Osteoblast (primary cell): ENCODE results near the gene MAML2. TPM values are rescaled to one million over a fixed set of nuclear protein-coding genes. Genes with fewer than 3 reads are reported as not detected.
A peak's percentile ranks its signal among the peaks of the same experiment; 100 is the strongest.

Experiments
- DNase-seq: peaks from one replicate; pipeline ENCODE4 v3.0.0; 2011; ENCODE audit warnings: low spot score, mixed read lengths; ENCODE audit not compliant: insufficient read length; ENCODE audit errors: missing footprints
- H2AFZ ChIP-seq: 2 replicates; pipeline ENCODE4 v1.6.0; 2011; ENCODE audit warnings: mild to moderate bottlenecking, low read length
- H3K27ac ChIP-seq: 2 replicates; pipeline ENCODE4 v1.5.1; 2011; ENCODE audit warnings: mild to moderate bottlenecking, low read depth, low read length, moderate library complexity
- H3K27me3 ChIP-seq: 2 replicates; pipeline ENCODE4 v1.6.0; 2012; ENCODE audit warnings: mild to moderate bottlenecking, control low read depth, inconsistent platforms, low read length, moderate library complexity; ENCODE audit not compliant: insufficient read depth
- H3K36me3 ChIP-seq: 2 replicates; pipeline ENCODE4 v1.5.1; 2011; ENCODE audit warnings: mild to moderate bottlenecking, low read length, control low read depth, moderate library complexity; ENCODE audit not compliant: insufficient read depth
- H3K4me1 ChIP-seq: 2 replicates; pipeline ENCODE4 v1.5.1; 2011; ENCODE audit warnings: mild to moderate bottlenecking, low read length, control low read depth, moderate library complexity; ENCODE audit not compliant: insufficient read depth
- H3K4me2 ChIP-seq: 2 replicates; pipeline ENCODE4 v1.6.0; 2011; ENCODE audit warnings: mild to moderate bottlenecking, low read length; ENCODE audit not compliant: insufficient read depth
- H3K4me3 ChIP-seq: fragments of 200-600 bp; sonication (generic); 3 replicates; pipeline ENCODE4 v1.5.1; 2012; ENCODE audit warnings: mild to moderate bottlenecking, low read length, inconsistent platforms; ENCODE audit not compliant: insufficient read depth
- H3K79me2 ChIP-seq: 2 replicates; pipeline ENCODE4 v1.6.0; 2012; ENCODE audit warnings: mild to moderate bottlenecking, low read length, control low read depth, inconsistent platforms; ENCODE audit not compliant: insufficient read depth
- H3K9me3 ChIP-seq: 2 replicates; pipeline ENCODE4 v1.5.1; 2011; ENCODE audit warnings: low read depth, low read length, control low read depth
- H4K20me1 ChIP-seq: 2 replicates; pipeline ENCODE4 v1.6.0; 2012; ENCODE audit warnings: mild to moderate bottlenecking, low read length, control low read depth; ENCODE audit not compliant: insufficient read depth
- total RNA-seq: library from RNA; depleted of rRNA; stranded (reverse); fragments of >200 nt; gene quantifications from 2 replicates; pipeline ENCODE4 v1.2.3, GENCODE V29; 2012
- TF ChIP-seq, protein P1 (sequence below): IDR thresholded peaks from 2 replicates; pipeline ENCODE4 v1.5.1; 2011; ENCODE audit warnings: mild to moderate bottlenecking, low read depth, low read length, moderate library complexity; ENCODE audit errors: extremely low read depth

Gene MAML2
- total RNA-seq, 1 donor: 17.4 TPM

GRCh38 chr11:96204721-96205459 lies 138.1 kb downstream of the MAML2 start:
- H3K9me3 ChIP-seq: no peaks in the 10 kb centered on the region
- H3K79me2 ChIP-seq: peaks cover 70% of the 10 kb centered on the region
- H3K27me3 ChIP-seq: no peaks in the 10 kb centered on the region
- no peak overlapping the region for H2AFZ ChIP-seq
- no peak overlapping the region for H3K4me3 ChIP-seq
- no peaks in the 10 kb centered on the region for H4K20me1 ChIP-seq
- H3K27ac ChIP-seq: no peak overlapping the region
- no peak overlapping the region for H3K4me2 ChIP-seq
- DNase-seq: no peak
- TF ChIP-seq, protein P1, sequence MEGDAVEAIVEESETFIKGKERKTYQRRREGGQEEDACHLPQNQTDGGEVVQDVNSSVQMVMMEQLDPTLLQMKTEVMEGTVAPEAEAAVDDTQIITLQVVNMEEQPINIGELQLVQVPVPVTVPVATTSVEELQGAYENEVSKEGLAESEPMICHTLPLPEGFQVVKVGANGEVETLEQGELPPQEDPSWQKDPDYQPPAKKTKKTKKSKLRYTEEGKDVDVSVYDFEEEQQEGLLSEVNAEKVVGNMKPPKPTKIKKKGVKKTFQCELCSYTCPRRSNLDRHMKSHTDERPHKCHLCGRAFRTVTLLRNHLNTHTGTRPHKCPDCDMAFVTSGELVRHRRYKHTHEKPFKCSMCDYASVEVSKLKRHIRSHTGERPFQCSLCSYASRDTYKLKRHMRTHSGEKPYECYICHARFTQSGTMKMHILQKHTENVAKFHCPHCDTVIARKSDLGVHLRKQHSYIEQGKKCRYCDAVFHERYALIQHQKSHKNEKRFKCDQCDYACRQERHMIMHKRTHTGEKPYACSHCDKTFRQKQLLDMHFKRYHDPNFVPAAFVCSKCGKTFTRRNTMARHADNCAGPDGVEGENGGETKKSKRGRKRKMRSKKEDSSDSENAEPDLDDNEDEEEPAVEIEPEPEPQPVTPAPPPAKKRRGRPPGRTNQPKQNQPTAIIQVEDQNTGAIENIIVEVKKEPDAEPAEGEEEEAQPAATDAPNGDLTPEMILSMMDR: no peak
- H3K36me3 ChIP-seq: no peaks in the 10 kb centered on the region
- peaks cover 9% of the 10 kb centered on the region for H3K4me1 ChIP-seq

DNA sequence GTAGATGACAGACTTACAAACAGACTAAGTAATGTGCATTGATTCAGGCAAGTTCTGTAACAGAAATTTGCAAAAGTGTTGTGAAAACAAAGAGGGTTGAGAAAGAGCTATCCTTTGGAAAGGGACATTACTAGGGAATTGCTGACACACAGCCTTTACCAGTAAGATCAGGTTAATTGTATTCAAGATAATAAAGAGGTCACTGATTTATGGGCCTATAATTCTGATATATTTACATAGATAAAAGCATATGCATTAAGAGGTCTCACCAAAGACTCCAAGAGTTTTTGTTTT lies 138.7 kb downstream of the MAML2 start:
- peaks cover 14% of the 10 kb centered on the region for H3K4me1 ChIP-seq
- H4K20me1 ChIP-seq: no peaks in the 10 kb centered on the region
- TF ChIP-seq, protein P1: no peak
- no peaks in the 10 kb centered on the region for H3K9me3 ChIP-seq
- no peaks in the 10 kb centered on the region for H3K36me3 ChIP-seq
- H3K4me3 ChIP-seq: no peak overlapping the region
- no peaks in the 10 kb centered on the region for H3K27me3 ChIP-seq
- H3K79me2 ChIP-seq: peaks cover 71% of the 10 kb centered on the region
- no peak for DNase-seq
- H3K27ac ChIP-seq: no peak overlapping the region
- no peak overlapping the region for H2AFZ ChIP-seq
- H3K4me2 ChIP-seq: no peak overlapping the region

DNA sequence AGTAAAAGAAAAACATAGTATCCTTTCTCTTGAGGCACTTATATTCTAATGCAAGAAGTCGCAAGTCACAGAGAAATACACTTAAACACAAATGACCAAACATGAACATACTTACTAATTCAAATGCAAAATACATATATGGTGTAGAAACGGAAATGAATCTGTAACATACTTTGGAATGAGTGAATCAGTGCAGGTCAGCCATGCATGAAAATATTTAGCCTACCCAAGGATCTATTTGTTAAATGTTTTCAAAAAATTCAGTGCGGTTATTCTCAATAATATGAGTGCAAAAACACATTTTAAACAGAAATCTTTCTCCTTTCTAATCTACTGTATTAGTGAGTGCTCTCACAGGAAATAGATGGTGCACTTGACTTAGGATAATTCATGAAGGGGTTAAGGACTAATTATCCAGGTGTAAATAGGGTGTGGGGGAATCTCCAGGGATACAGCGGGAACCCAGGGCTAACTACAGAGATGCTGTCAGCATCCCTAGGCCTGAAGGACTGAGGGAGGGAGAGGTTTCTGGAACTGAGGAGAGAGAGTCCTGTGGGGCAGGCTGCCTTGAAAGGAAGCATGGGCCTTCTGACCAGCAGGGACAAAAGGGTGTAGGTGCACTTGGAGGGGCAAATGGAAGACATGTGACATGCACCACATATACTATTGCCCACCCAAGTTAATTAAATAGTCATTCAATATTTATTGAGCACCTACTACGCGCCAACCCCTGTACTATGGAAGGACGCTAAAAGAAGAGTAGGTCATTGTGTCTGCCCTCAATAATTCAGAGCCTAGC lies 139.2 kb downstream of the MAML2 start:
- Histone ChIP-seq H2AFZ (no peak overlapping the region), H3K36me3 (no peaks in the 10 kb centered on the region), H3K9me3 (no peaks in the 10 kb centered on the region), H3K79me2 (peaks cover 69% of the 10 kb centered on the region), H3K4me2 (no peak overlapping the region), H3K27me3 (no peaks in the 10 kb centered on the region), H3K4me3 (no peak overlapping the region), H3K4me1 (peaks cover 14% of the 10 kb centered on the region), H3K27ac (no peak overlapping the region), H4K20me1 (no peaks in the 10 kb centered on the region)
- TF ChIP-seq, protein P1: no peak
- DNase-seq: no peak

GRCh38 chr11:96200243-96200642 lies 142.8 kb downstream of the MAML2 start:
- TF ChIP-seq, protein P1: no peak
- peaks cover 29% of the 10 kb centered on the region for H3K4me1 ChIP-seq
- H3K4me3 ChIP-seq: no peak overlapping the region
- peaks cover 72% of the 10 kb centered on the region for H3K79me2 ChIP-seq
- no peaks in the 10 kb centered on the region for H4K20me1 ChIP-seq
- no peaks in the 10 kb centered on the region for H3K27me3 ChIP-seq
- no peak for DNase-seq
- H3K27ac ChIP-seq: peak overlapping the region; percentile 63
- H2AFZ ChIP-seq: no peak overlapping the region
- peaks cover 5% of the 10 kb centered on the region for H3K36me3 ChIP-seq
- peak overlapping the region; percentile 15 for H3K4me2 ChIP-seq
- no peaks in the 10 kb centered on the region for H3K9me3 ChIP-seq
